Mesenchymal stem cell (in vitro differentiated cells and primary cell): ENCODE measurements around the gene CUL7.

ENCODE experiments used
- DNase-seq: peaks from one replicate; pipeline ENCODE4 v3.0.0-alpha.2; 2013
- H2AFZ ChIP-seq: one replicate; pipeline ENCODE4 v1.6.1; 2013; ENCODE audit warnings: low read depth, mild to moderate bottlenecking, control low read depth, inconsistent platforms, low read length, moderate library complexity
- H2AK5ac ChIP-seq: 2 replicates; pipeline ENCODE4 v1.6.1; 2013; ENCODE audit warnings: low read length, moderate library complexity, mild to moderate bottlenecking, inconsistent platforms; ENCODE audit not compliant: severe bottlenecking
- H2BK120ac ChIP-seq: one replicate; pipeline ENCODE4 v1.6.1; 2013; ENCODE audit warnings: low read depth, mild to moderate bottlenecking, inconsistent platforms, low read length, moderate library complexity
- H2BK12ac ChIP-seq, 2 experiments: one replicate each; pipeline ENCODE4 v1.6.1; 2013; ENCODE audit warnings: inconsistent platforms in 2 of 2, low read length in 2 of 2, mild to moderate bottlenecking in 2 of 2, moderate library complexity in 2 of 2, control low read depth in 1 of 2
- H2BK15ac ChIP-seq: one replicate; pipeline ENCODE4 v1.6.1; 2013; ENCODE audit warnings: mild to moderate bottlenecking, low read depth, inconsistent platforms; ENCODE audit not compliant: poor library complexity, severe bottlenecking
- H2BK5ac ChIP-seq: 2 replicates; pipeline ENCODE4 v1.6.1; 2013; ENCODE audit warnings: low read depth, mild to moderate bottlenecking, low read length, control low read depth, inconsistent platforms; ENCODE audit not compliant: poor library complexity, severe bottlenecking
- H3K14ac ChIP-seq, 2 experiments: one replicate each; pipeline ENCODE4 v1.6.1; 2013; ENCODE audit warnings: inconsistent platforms in 2 of 2, low read length in 2 of 2, control low read depth in 1 of 2, mild to moderate bottlenecking in 1 of 2, moderate library complexity in 1 of 2
- H3K18ac ChIP-seq, 2 experiments: one replicate each; pipeline ENCODE4 v1.6.1; 2013; ENCODE audit warnings: inconsistent platforms in 2 of 2, low read length in 2 of 2, control low read depth in 1 of 2, low read depth in 1 of 2, mild to moderate bottlenecking in 1 of 2
- H3K23ac ChIP-seq, 2 experiments: one replicate each; pipeline ENCODE4 v1.6.1; 2013; ENCODE audit warnings: inconsistent platforms in 2 of 2, low read length in 2 of 2, mild to moderate bottlenecking in 2 of 2, moderate library complexity in 2 of 2, control low read depth in 1 of 2
- H3K27ac ChIP-seq: 2 replicates; pipeline ENCODE4 v1.5.1; 2013; ENCODE audit warnings: mild to moderate bottlenecking, moderate library complexity, low read length, control low read depth, inconsistent platforms; ENCODE audit not compliant: poor library complexity, severe bottlenecking
- H3K27me3 ChIP-seq, 2 experiments: 2 replicates each; pipeline versions ENCODE4 v1.6.1 to v1.7.0; 2013; ENCODE audit warnings: low read length in 2 of 2, mild to moderate bottlenecking in 2 of 2, moderate library complexity in 2 of 2, control low read depth in 1 of 2, inconsistent platforms in 1 of 2; ENCODE audit not compliant: control insufficient read depth in 1 of 2, insufficient read depth in 1 of 2
- H3K36me3 ChIP-seq, 2 experiments: 2 replicates each; pipeline versions ENCODE4 v1.6.1 to v1.7.0; 2013; ENCODE audit warnings: low read length in 2 of 2, control low read depth in 1 of 2, inconsistent platforms in 1 of 2, low read depth in 1 of 2, mild to moderate bottlenecking in 1 of 2; ENCODE audit not compliant: insufficient read depth in 2 of 2, control insufficient read depth in 1 of 2
- H3K4ac ChIP-seq, 2 experiments: one replicate each; pipeline ENCODE4 v1.6.1; 2013; ENCODE audit warnings: inconsistent platforms in 2 of 2, low read length in 2 of 2, mild to moderate bottlenecking in 2 of 2, moderate library complexity in 2 of 2, control low read depth in 1 of 2, low read depth in 1 of 2
- H3K4me1 ChIP-seq: 2 replicates; pipeline ENCODE4 v1.6.1; 2013; ENCODE audit warnings: low read depth, low read length, control low read depth; ENCODE audit not compliant: control insufficient read depth, insufficient read depth
- H3K4me2 ChIP-seq: 2 replicates; pipeline ENCODE4 v1.6.1; 2013; ENCODE audit warnings: low read length, mild to moderate bottlenecking, inconsistent platforms; ENCODE audit not compliant: poor library complexity, severe bottlenecking
- H3K4me3 ChIP-seq, 2 experiments: 2 replicates each; pipeline versions ENCODE4 v1.5.1 to v1.7.0; 2013; ENCODE audit warnings: low read length in 2 of 2, mild to moderate bottlenecking in 2 of 2, control low read depth in 1 of 2, low read depth in 1 of 2; ENCODE audit not compliant: insufficient read depth in 1 of 2
- H3K79me1 ChIP-seq: replicated peaks from 2 replicates; pipeline ENCODE4 v1.6.1; 2013; ENCODE audit warnings: mild to moderate bottlenecking, control low read depth, low read length, inconsistent platforms; ENCODE audit not compliant: poor library complexity, severe bottlenecking
- H3K9ac ChIP-seq: 2 replicates; pipeline ENCODE4 v1.7.0; 2013; ENCODE audit warnings: mild to moderate bottlenecking, low read length, moderate library complexity
- H3K9me3 ChIP-seq: 2 replicates; pipeline ENCODE4 v1.7.0; 2013; ENCODE audit warnings: mild to moderate bottlenecking, low read length; ENCODE audit not compliant: control insufficient read depth
- H4K8ac ChIP-seq: one replicate; pipeline ENCODE4 v1.6.1; 2013; ENCODE audit warnings: inconsistent platforms, mild to moderate bottlenecking, low read length, moderate library complexity
- H4K91ac ChIP-seq: one replicate; pipeline ENCODE4 v1.6.1; 2013; ENCODE audit warnings: mild to moderate bottlenecking, low read length, inconsistent platforms
- WGBS: methylation state at CpG from one replicate; pipeline ENCODE4 v1.1.7; 2013; ENCODE audit warnings: mixed read lengths; 5-methylcytosine and 5-hydroxymethylcytosine counted together

Gene CUL7

GRCh38 chr6:43089467-43089866 lies 35.8 kb upstream of the CUL7 start:
- Histone ChIP-seq H3K14ac (no peak overlapping the region), H3K23ac (peak overlapping the region in 1 of 2 experiments; percentile 89), H3K9me3 (no peaks in the 10 kb centered on the region), H3K79me1 (peaks cover 3% of the 10 kb centered on the region), H4K8ac (no peak overlapping the region), H3K18ac (peak overlapping the region in 1 of 2 experiments; percentile 46), H2BK12ac (no peak overlapping the region), H3K27ac (peak overlapping the region; percentile 88), H2AFZ (no peak overlapping the region), H2BK15ac (peak overlapping the region; percentile 84), H3K9ac (peak overlapping the region; percentile 17), H3K4ac (peak overlapping the region; percentile 38 to 43), H3K27me3 (no peaks in the 10 kb centered on the region), H3K4me3 (no peak overlapping the region), H3K4me1 (peaks cover 45% of the 10 kb centered on the region), H2AK5ac (peak overlapping the region; percentile 97), H3K36me3 (no peaks in the 10 kb centered on the region), H3K4me2 (peak overlapping the region; percentile 46), H4K91ac (peak overlapping the region; percentile 77), H2BK120ac (no peak overlapping the region), H2BK5ac (peak overlapping the region; percentile 77)
- no peak for DNase-seq
- WGBS = no CpG with 5 or more reads among the region's 4 CpGs

DNA sequence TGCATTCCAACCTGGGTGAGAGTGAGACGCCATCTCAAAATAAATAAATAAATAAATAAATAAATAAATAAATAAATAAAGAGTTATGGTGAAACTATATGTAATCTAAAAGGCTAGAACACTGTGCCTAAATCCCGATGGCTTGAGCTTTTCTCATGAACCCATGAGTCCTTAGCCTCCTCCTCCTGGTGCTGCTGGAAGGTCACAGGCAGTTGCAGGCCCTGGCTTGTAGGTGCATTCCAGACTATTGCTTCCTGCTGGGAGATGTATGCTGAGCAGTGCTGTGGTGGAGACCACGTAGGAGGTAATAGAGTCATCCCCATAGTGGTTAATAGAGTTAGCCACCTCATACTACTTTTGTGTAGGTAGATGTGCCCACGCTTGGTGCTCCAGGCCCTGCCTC lies 35.0 kb upstream of the CUL7 start:
- H3K4me2 ChIP-seq = no peak overlapping the region
- no peak overlapping the region for H2AFZ ChIP-seq
- DNase-seq = no peak
- H2AK5ac ChIP-seq = peak overlapping the region; percentile 93
- H3K18ac ChIP-seq = no peak overlapping the region
- no peak overlapping the region for H3K4me3 ChIP-seq
- no peak overlapping the region for H2BK5ac ChIP-seq
- H3K23ac ChIP-seq = no peak overlapping the region
- no peaks in the 10 kb centered on the region for H3K9me3 ChIP-seq
- H3K36me3 ChIP-seq = no peaks in the 10 kb centered on the region
- 91% methylated on average over 3 of the region's 4 CpGs for WGBS
- no peak overlapping the region for H2BK120ac ChIP-seq
- peaks cover 3% of the 10 kb centered on the region for H3K79me1 ChIP-seq
- peak overlapping the region in 1 of 2 experiments; percentile 9 for H3K14ac ChIP-seq
- no peak overlapping the region for H3K4ac ChIP-seq
- H2BK12ac ChIP-seq = no peak overlapping the region
- peaks cover 45% of the 10 kb centered on the region for H3K4me1 ChIP-seq
- peak overlapping the region; percentile 88 for H3K27ac ChIP-seq
- H3K9ac ChIP-seq = no peak overlapping the region
- H4K8ac ChIP-seq = no peak overlapping the region
- no peaks in the 10 kb centered on the region for H3K27me3 ChIP-seq
- H2BK15ac ChIP-seq = no peak overlapping the region
- no peak overlapping the region for H4K91ac ChIP-seq

DNA sequence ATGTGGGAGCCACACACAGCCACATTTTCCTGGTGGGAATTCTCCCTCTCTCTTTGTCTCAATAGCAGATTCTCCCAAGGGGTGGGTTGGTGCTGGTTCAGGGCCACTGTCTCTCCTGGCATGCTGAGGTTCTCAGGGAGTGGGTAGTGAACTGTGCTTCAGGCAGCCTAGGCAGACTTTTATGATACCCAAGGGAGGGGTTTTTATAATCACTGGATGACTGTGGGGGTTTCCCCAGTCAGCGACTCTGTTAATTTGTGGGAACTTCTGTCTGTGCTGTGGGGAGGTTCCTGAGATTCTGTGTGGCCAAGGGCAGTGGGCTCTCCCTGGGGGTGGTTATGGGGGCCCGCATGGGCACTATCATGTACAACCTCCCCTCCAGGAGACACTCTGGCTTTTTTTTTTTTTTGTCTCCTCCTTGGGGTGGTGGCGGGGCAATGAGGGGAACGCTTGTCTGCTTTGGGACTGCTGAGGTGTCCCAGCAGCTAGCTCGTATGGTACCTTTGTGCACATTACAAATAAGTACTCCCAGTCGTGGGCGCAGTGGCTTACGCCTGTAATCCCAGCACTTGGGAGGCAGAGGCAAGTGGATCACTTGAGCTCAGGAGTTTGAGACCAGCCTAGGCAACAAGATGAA lies 32.5 kb upstream of the CUL7 start:
- Histone ChIP-seq H4K8ac (no peak overlapping the region), H3K9ac (no peak overlapping the region), H3K4me3 (no peak overlapping the region), H3K36me3 (no peaks in the 10 kb centered on the region), H2BK5ac (no peak overlapping the region), H3K14ac (no peak overlapping the region), H2AK5ac (peak overlapping the region; percentile 33), H3K27ac (no peak overlapping the region), H3K9me3 (no peaks in the 10 kb centered on the region), H3K79me1 (peaks cover 3% of the 10 kb centered on the region), H2BK120ac (no peak overlapping the region), H3K23ac (no peak overlapping the region), H2BK15ac (no peak overlapping the region), H3K4me2 (no peak overlapping the region), H4K91ac (no peak overlapping the region), H3K4me1 (peaks cover 47% of the 10 kb centered on the region), H3K27me3 (no peaks in the 10 kb centered on the region), H3K18ac (no peak overlapping the region), H3K4ac (no peak overlapping the region), H2AFZ (no peak overlapping the region), H2BK12ac (no peak overlapping the region)
- 85% methylated on average over 7 of the region's 8 CpGs for WGBS
- DNase-seq = peak; percentile 34

DNA sequence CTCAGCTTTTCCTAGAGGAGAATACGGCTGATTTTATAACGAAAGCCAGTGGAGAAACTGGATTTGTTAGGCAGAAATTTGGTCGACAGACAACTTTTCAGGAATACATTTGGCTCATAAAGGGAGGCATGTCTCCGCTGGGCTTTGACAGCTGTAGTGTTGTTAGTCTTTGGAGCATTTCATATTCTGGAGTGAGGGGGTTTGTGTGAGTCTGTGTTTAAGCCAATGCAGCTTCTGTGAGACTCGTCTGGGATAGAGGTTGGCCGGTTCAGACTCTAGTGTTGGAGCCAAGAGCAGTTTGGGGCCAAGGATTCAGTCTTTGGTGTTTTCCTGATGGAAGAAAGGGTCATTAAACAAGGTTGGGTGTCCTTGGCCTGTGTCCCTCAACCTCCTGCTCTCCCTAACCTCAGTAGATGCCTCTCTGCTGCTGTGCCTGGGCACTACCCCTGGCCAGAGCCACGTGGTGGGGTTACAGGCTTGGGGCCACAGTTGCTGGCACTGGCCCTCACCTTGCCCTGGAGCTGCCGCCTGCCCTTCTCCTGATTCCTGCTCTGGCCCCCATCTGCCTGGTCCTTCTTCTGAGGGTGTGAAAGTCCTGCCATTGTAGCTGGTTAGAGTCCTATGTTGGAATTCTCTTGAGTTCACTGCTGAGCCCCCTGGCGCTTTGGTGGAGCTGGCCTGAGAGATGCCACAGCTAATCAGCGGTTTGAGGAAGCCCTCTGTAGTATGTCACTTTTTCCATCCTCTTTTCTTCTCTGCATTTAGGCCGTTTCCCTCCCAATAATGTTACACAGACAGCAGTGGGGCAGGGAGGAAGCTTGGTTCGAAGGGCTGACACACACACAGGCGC lies 29.4 kb upstream of the CUL7 start:
- Histone ChIP-seq H3K79me1 (peaks cover 3% of the 10 kb centered on the region), H2BK15ac (no peak overlapping the region), H2AK5ac (no peak overlapping the region), H4K8ac (no peak overlapping the region), H2BK12ac (no peak overlapping the region), H3K4ac (no peak overlapping the region), H3K23ac (no peak overlapping the region), H3K4me2 (no peak overlapping the region), H3K27ac (no peak overlapping the region), H3K9me3 (no peaks in the 10 kb centered on the region), H2AFZ (no peak overlapping the region), H4K91ac (no peak overlapping the region), H2BK5ac (no peak overlapping the region), H3K14ac (no peak overlapping the region), H3K4me1 (peaks cover 31% of the 10 kb centered on the region), H3K9ac (no peak overlapping the region), H3K4me3 (no peak overlapping the region), H3K36me3 (no peaks in the 10 kb centered on the region), H3K18ac (no peak overlapping the region), H2BK120ac (no peak overlapping the region), H3K27me3 (no peaks in the 10 kb centered on the region)
- 90% methylated on average over 13 of the region's 13 CpGs for WGBS
- DNase-seq = no peak
